ENCODE results near the gene TAMALIN. TPM values are rescaled to one million over a fixed set of nuclear protein-coding genes. Genes with fewer than 3 reads are reported as not detected.

The TAMALIN gene
- total RNA-seq, 1 experiment from 2014 or later, result not detected

- intact Hi-C loops (cut with micrococcal nuclease), result no loop called here
- Mint-ChIP-seq H3K4me1 (ENCODE audit: insufficient read depth, unreplicated experiment) (no peaks in the 10 kb centered on the region), H3K27me3 (ENCODE audit: insufficient read depth, unreplicated experiment) (peaks cover 2% of the 10 kb centered on the region)
Observed at GRCh38 chr12:52011602-52012214, 5.0 kb downstream of the TAMALIN start.

GRCh38 chr12:52013626-52014310 lies 7.0 kb downstream of the TAMALIN start:
- ChIA-PET POLR2A (no interaction called here), CTCF (interaction anchor here (0.5 to 8.2 kb wide), 2 partner anchors 11 to 21 kb away, joined by 6 to 48 read pairs; no protein-coding TSS in a partner anchor)

More at GRCh38 chr12:52011602-52012214, 5.0 kb downstream of the TAMALIN start:
- ChIA-PET POLR2A (no interaction called here), CTCF (interaction anchor here (0.6 to 8.2 kb wide), 4 partner anchors 13 to 368 kb away, joined by 3 to 48 read pairs (median 3); no protein-coding TSS in a partner anchor)
- BruUV-seq (replicated peaks), result no TSS peak
- no peak for DNase-seq (ENCODE audit: unreplicated experiment)
- TF ChIP-seq, protein P1, sequence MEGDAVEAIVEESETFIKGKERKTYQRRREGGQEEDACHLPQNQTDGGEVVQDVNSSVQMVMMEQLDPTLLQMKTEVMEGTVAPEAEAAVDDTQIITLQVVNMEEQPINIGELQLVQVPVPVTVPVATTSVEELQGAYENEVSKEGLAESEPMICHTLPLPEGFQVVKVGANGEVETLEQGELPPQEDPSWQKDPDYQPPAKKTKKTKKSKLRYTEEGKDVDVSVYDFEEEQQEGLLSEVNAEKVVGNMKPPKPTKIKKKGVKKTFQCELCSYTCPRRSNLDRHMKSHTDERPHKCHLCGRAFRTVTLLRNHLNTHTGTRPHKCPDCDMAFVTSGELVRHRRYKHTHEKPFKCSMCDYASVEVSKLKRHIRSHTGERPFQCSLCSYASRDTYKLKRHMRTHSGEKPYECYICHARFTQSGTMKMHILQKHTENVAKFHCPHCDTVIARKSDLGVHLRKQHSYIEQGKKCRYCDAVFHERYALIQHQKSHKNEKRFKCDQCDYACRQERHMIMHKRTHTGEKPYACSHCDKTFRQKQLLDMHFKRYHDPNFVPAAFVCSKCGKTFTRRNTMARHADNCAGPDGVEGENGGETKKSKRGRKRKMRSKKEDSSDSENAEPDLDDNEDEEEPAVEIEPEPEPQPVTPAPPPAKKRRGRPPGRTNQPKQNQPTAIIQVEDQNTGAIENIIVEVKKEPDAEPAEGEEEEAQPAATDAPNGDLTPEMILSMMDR (IDR thresholded peaks at IDR 0.05; ENCODE audit: unreplicated experiment), result no peak
- Mint-ChIP-seq H3K9me3 (ENCODE audit: unreplicated experiment) (no peaks in the 10 kb centered on the region), H3K36me3 (ENCODE audit: insufficient read depth, unreplicated experiment) (no peaks in the 10 kb centered on the region), H3K27ac (ENCODE audit: low read depth, unreplicated experiment) (no peak overlapping the region), H3K4me3 (ENCODE audit: unreplicated experiment) (no peak overlapping the region)

DNA sequence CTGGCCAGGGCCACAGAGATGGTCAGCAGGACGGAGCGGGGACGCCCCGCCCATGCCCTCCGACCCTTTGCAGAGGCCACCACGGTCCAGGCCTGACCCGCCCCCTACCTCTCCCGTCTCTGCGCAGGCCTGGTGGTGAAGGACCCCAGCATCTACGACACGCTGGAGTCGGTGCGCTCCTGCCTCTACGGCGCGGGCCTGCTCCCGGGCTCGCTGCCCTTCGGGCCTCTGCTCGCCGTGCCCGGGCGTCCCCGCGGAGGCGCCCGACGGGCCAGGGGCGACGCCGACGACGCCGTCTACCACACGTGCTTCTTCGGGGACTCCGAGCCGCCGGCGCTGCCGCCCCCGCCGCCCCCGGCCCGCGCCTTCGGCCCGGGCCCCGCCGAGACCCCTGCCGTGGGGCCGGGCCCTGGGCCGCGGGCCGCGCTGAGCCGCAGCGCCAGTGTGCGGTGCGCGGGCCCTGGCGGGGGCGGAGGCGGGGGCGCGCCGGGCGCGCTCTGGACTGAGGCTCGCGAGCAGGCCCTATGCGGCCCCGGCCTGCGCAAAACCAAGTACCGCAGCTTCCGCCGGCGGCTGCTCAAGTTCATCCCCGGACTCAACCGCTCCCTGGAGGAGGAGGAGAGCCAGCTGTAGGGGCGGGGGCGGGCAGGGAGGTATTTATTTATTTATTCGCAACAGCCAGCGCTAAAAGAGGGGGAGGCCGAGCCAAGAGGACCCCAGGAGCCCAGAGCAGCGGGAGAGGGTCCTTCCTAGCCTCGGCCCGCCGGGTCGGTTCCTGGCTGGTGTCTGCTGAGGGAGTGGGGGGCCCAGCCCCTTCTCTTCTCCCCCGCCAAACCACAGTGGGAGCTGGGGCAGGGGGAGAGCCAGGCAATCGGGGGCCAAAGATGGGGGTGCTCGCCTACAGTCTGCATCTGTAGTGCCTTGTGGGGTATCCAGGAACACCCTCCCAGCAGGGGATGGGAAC lies 8.1 kb downstream of the TAMALIN start:
- ChIA-PET CTCF (interaction anchor here (0.5 to 8.2 kb wide), 6 partner anchors 10 to 92 kb away, joined by 3 to 48 read pairs (median 4); no protein-coding TSS in a partner anchor), POLR2A (no interaction called here)
- Mint-ChIP-seq H3K4me3 (ENCODE audit: unreplicated experiment) (no peak overlapping the region), H3K36me3 (ENCODE audit: insufficient read depth, unreplicated experiment) (no peaks in the 10 kb centered on the region), H3K9me3 (ENCODE audit: unreplicated experiment) (no peaks in the 10 kb centered on the region), H3K27me3 (ENCODE audit: insufficient read depth, unreplicated experiment) (peaks cover 13% of the 10 kb centered on the region), H3K4me1 (ENCODE audit: insufficient read depth, unreplicated experiment) (no peaks in the 10 kb centered on the region), H3K27ac (ENCODE audit: low read depth, unreplicated experiment) (no peak overlapping the region)
- TF ChIP-seq, protein P1 (IDR thresholded peaks at IDR 0.05; ENCODE audit: unreplicated experiment), result no peak
- intact Hi-C loops (cut with micrococcal nuclease), result no loop called here
- BruUV-seq (replicated peaks), result no TSS peak
- no peak for DNase-seq (ENCODE audit: unreplicated experiment)

More at GRCh38 chr12:52013626-52014310, 7.0 kb downstream of the TAMALIN start:
- H3K36me3 Mint-ChIP-seq (ENCODE audit: insufficient read depth, unreplicated experiment), result no peaks in the 10 kb centered on the region
- H3K9me3 Mint-ChIP-seq (ENCODE audit: unreplicated experiment), result no peaks in the 10 kb centered on the region
- peaks cover 11% of the 10 kb centered on the region for H3K27me3 Mint-ChIP-seq (ENCODE audit: insufficient read depth, unreplicated experiment)
- H3K4me1 Mint-ChIP-seq (ENCODE audit: insufficient read depth, unreplicated experiment), result no peaks in the 10 kb centered on the region
- no peak overlapping the region for H3K27ac Mint-ChIP-seq (ENCODE audit: low read depth, unreplicated experiment)
- BruUV-seq (replicated peaks), result no TSS peak
- TF ChIP-seq, protein P1 (IDR thresholded peaks at IDR 0.05; ENCODE audit: unreplicated experiment), result no peak
- H3K4me3 Mint-ChIP-seq (ENCODE audit: unreplicated experiment), result no peak overlapping the region
- DNase-seq (ENCODE audit: unreplicated experiment), result no peak
- intact Hi-C loops (cut with micrococcal nuclease), result no loop called here

Measured in MCF 10A (cell line).